ENCODE measurements around the gene MEIOSIN. TPM values are rescaled to one million over a fixed set of nuclear protein-coding genes. Genes with fewer than 3 reads are reported as not detected.

Gene MEIOSIN
- total RNA-seq, 2 experiments from 2014 or later = not detected

GRCh38 chr19:45778010-45778661 lies 44.9 kb downstream of the MEIOSIN start:
- Mint-ChIP-seq H3K27me3 (peaks cover 25% of the 10 kb centered on the region), H3K36me3 (ENCODE audit: low read depth) (peaks cover 11% of the 10 kb centered on the region), H3K27ac (no peak overlapping the region), H3K4me1 (ENCODE audit: low read depth) (peaks cover 17% of the 10 kb centered on the region), H3K4me3 (no peak overlapping the region), H3K9me3 (no peaks in the 10 kb centered on the region)
- POLR2A ChIA-PET = interaction anchor here (2.5 to 2.8 kb wide), 2 partner anchors 9 to 13 kb away, joined by 9 to 10 read pairs; partner anchors contain the start of gene SIX5
- no peak for ATAC-seq
- CTCF ChIA-PET = interaction anchor here (1.0 kb wide), 1 partner anchor 9 kb away, joined by 5 read pairs; the partner anchor contains the start of gene SIX5
- no peak for DNase-seq
- no peak for TF ChIP-seq CTCF (IDR thresholded peaks at IDR 0.05)
- intact Hi-C loops (cut with micrococcal nuclease) = no loop called here

GRCh38 chr19:45779231-45780145 lies 46.2 kb downstream of the MEIOSIN start:
- H3K27me3 Mint-ChIP-seq = peaks cover 29% of the 10 kb centered on the region
- TF ChIP-seq CTCF (IDR thresholded peaks at IDR 0.05) = peak; percentile 81
- H3K27ac Mint-ChIP-seq = no peak overlapping the region
- ChIA-PET POLR2A (interaction anchor here (0.7 to 2.8 kb wide), 6 partner anchors 9 to 19 kb away, joined by 3 to 10 read pairs (median 3); partner anchors contain the start of genes DMWD and SIX5), CTCF (interaction anchor here (0.7 to 1.2 kb wide), 9 partner anchors 8 to 103 kb away, joined by 3 to 29 read pairs (median 4); partner anchors contain the start of gene SIX5)
- ATAC-seq = peak; percentile 98
- peak; percentile 96 for DNase-seq
- H3K4me1 Mint-ChIP-seq (ENCODE audit: low read depth) = peaks cover 17% of the 10 kb centered on the region
- H3K36me3 Mint-ChIP-seq (ENCODE audit: low read depth) = peaks cover 11% of the 10 kb centered on the region
- H3K4me3 Mint-ChIP-seq = peak overlapping the region; percentile 63
- intact Hi-C loops (cut with micrococcal nuclease) = no loop called here
- no peaks in the 10 kb centered on the region for H3K9me3 Mint-ChIP-seq

GRCh38 chr19:45780146-45780447 lies 46.9 kb downstream of the MEIOSIN start:
- intact Hi-C loops (cut with micrococcal nuclease) = no loop called here
- no peak for TF ChIP-seq CTCF (IDR thresholded peaks at IDR 0.05)
- Mint-ChIP-seq H3K9me3 (no peaks in the 10 kb centered on the region), H3K4me3 (no peak overlapping the region), H3K27ac (no peak overlapping the region), H3K27me3 (peaks cover 29% of the 10 kb centered on the region), H3K36me3 (ENCODE audit: low read depth) (peaks cover 11% of the 10 kb centered on the region), H3K4me1 (ENCODE audit: low read depth) (peaks cover 17% of the 10 kb centered on the region)
- ATAC-seq (no peak), DNase-seq (no peak)
- POLR2A ChIA-PET = interaction anchor here (0.8 to 2.5 kb wide), 3 partner anchors 8 to 24 kb away, joined by 3 to 9 read pairs (median 3); partner anchors contain the start of gene SIX5
- CTCF ChIA-PET = interaction anchor here (0.7 kb wide), 1 partner anchor 9 kb away, joined by 3 read pairs; no protein-coding TSS in a partner anchor

- H3K4me1 Mint-ChIP-seq (ENCODE audit: low read depth) = peaks cover 17% of the 10 kb centered on the region
- POLR2A ChIA-PET = interaction anchor here (0.8 to 2.5 kb wide), 4 partner anchors 8 to 24 kb away, joined by 3 to 9 read pairs (median 3); partner anchors contain the start of gene SIX5
- ATAC-seq = no peak
- peaks cover 11% of the 10 kb centered on the region for H3K36me3 Mint-ChIP-seq (ENCODE audit: low read depth)
- H3K27me3 Mint-ChIP-seq = peaks cover 29% of the 10 kb centered on the region
- H3K9me3 Mint-ChIP-seq = no peaks in the 10 kb centered on the region
- no peak overlapping the region for H3K4me3 Mint-ChIP-seq
- intact Hi-C loops (cut with micrococcal nuclease) = no loop called here
- DNase-seq = no peak
- CTCF ChIA-PET = interaction anchor here (0.7 to 1.6 kb wide), 2 partner anchors 10 to 11 kb away, joined by 3 to 4 read pairs; partner anchors contain the start of gene SIX5
- no peak overlapping the region for H3K27ac Mint-ChIP-seq
- no peak for TF ChIP-seq CTCF (IDR thresholded peaks at IDR 0.05)
These were observed 47.4 kb downstream of the MEIOSIN start for GRCh38 chr19:45780448-45781213.
